HL-60/S4 (cell line): ENCODE results near the gene DPAGT1.
"Not testable (repeated sequence)": the region's sequence is repeated elsewhere in the genome, so short reads cannot be mapped to it uniquely, and the experiment has no call there.

ENCODE experiments used
- in situ Hi-C: fragments of 300-500 bp; cut with MboI; formaldehyde crosslinking; loops from 2 replicates; pipeline ENCODE4 v1.14.3; 2022; ENCODE audit warnings: low sequenced_read_pairs

Gene DPAGT1

DNA sequence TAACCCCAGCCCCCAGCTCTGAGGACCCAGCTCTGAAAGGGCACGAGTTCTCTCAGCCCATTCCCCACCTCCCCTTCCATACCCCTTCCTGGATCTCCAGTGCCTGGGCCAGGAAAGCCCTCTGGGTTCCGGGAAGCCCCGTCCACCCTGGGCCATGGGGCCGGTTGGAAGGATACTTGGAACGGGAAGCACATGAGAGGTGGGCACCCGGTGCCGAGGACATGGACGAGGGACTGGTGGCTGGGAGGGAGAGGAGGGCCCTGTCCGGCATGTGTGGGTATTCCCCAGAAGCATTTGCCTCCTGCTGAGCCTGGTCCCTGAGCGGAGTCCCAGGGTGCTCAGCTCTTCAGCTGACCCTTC is 14.6 kb upstream of the DPAGT1 start:
- in situ Hi-C loops, result no loop called here

DNA sequence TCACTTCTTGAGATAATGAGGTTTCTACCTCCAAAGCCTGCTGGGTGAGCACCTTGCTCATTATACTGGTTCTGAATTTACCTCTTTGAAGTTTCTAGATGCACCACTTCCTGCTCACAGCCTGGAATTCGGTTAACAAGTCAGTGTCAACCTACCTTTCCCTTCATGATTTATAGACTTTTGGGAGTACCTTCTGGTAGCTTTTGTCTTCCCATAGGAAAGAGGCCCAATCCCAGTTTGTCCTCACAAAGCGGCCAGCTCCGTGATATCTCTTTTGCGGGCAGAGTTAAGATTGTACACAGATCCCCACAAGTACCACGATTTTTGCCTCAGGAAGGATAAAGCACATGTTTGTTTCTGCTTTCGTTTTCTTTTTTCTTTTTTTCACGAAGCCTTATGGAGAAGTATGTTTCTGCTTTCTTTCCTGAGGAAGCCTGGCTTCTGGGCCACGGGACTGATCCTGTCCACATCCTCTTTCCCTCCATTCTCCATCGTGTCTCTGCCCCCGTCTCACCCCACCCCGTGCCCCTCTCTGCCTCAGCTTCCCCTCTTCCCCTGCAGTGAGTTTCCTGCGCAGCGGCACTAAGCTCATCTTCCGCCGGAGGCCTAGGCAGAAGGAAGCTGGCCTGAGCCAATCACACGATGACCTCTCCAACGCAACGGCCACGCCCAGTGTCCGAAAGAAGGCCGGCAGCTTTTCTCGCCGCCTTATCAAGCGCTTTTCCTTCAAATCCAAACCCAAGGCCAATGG is 14.0 kb upstream of the DPAGT1 start:
- in situ Hi-C loops, result no loop called here

DNA sequence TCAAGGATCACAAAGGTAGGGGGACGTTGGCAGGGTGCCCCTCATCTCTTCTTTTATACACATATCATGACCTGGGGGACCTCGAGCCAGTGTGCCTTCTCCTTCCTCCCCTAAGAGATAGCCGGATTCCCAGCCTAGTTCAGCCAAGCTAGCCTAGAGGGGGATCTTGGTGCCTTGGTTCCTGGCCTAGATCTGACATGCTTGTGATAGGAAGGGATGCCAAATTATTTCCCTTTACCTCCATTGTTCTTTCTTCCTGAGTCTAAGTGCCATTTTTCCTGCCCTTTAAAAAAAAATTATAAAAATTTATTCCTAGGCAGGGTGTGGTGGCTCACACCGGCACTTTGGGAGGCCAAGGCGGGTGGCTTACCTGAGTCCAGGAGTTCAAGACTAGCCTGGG is 12.7 kb upstream of the DPAGT1 start:
- in situ Hi-C loops, result no loop called here

DNA sequence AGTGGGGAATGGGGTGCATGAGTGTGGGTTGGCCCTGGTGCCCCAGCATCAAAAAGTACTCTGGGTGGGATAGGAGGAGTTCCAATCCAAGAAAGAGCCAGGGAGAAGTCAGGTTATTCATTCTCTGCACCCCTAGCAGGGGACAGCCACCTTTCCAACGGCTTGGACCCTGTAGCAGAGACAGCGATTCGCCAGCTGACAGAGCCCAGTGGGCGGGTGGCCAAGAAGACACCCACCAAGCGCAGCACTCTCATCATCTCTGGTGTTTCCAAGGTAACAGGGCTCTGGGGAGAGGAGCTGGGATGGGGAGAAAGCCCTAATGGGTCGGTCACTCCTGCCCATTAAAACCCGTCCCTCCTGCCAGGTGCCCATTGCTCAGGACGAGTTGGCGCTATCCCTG is 12.1 kb upstream of the DPAGT1 start:
- in situ Hi-C loops, result no loop called here

DNA sequence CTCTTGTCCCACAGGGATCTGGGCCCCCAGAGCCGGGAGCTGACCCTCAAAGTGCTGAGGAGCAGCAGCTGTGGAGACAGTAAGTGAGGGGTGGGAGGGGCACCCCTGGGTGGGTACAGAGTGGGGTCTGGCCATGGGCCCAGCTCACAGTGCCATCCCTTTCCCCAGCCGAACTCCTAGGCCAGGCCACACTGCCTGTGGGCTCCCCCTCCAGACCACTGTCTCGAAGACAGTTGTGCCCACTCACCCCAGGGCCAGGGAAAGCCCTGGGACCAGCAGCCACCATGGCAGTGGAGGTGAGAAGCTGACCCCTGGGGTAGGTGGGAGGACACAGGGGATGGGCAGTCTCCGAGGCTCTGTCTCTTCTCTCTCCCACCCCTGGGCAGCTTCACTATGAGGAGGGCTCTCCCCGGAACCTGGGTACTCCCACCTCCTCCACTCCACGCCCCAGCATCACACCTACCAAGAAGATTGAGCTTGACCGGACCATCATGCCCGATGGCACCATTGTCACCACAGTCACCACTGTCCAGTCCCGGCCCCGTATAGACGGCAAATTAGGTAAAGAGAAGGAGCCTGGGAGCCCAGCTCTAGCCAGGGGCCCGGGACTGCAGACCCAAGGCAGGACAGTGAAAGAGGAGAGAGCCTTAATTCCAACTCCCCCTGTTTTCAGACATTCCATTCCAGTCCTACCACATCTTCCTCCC is 10.8 kb upstream of the DPAGT1 start:
- in situ Hi-C loops, result no loop called here

DNA sequence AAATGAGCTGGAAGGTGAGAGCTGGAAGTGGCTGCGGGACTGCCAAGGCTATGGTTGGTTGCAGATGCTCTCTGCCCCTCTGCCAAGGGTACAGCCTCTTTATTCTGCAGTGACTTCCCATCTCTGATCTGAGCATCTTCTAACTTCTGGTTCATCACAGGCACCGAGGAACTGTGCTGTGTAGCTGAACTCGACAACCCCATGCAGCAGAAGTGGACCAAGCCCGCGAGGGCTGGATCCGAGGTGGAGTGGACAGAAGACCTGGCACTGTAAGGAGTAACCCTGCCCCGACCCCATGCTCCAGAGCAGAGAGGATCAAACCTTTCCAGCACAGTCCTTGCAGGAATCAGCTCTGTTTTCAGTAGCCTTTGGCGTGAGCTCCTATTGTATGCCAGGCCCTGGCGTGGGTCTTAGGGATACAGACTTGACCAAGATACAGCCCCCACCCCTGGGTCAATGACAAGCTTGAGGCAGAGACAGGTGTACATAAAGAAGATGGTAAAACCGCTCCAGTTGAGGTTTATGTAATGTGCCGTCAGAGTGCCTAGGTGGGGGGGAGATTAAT is 9.8 kb upstream of the DPAGT1 start:
- in situ Hi-C loops, result no loop called here

DNA sequence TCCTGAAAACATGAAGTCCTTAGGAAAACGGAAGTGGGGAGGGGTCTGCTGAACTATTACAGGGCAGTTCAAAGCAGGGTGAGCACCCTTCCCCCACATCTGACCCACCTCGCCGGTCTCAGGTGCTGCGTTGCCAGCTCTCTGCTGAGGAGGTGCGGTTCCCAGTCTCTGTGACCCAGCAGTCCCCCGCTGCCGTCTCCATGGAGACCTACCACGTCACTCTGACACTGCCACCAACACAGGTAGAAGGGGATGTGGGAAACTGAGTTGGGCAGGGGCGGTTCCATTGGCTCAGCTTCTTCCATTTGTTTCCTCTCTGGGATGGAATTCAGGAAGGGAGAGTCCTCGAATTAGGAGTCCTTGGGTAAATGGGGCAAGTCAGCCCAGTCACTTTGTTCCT is 8.8 kb upstream of the DPAGT1 start:
- in situ Hi-C loops, result no loop called here

DNA sequence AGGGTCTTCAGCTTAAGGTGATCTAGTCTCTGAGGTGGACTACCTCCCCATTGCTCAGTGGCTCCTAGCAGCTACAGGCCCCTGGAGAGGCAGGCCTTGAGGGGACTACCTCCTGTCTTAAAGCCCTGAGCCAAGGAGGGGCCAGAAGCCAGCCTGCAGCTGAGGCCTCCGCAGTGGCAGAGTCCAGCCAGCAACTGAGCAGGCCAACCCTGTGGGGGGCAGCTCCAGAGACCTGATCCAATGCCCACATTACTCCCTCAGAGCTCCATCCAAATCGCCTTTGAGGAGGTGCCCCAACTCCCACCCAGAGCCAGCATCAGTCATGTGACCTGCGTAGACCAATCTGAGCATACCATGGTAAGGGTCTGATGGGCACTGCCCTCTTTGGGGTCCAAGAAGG is 8.2 kb upstream of the DPAGT1 start:
- in situ Hi-C loops, result no loop called here

DNA sequence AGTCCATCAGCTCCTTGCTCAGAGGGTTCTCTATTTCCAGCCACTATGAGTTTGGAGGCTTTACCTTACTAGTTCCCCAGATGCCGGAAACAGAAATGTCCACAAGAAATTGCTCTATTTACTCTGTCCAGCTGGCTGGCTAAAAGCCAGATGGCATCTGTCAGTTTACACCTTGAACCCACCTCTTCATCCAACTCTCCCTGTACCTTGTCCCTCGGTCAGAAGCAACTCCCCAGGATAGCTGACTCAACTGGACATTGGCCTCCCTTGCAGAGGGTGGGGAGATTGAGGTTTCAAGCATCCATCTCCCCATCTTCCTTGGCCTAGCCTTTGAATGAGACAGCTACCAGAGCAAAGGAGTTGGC is 7.2 kb upstream of the DPAGT1 start:
- in situ Hi-C loops, result no loop called here

DNA sequence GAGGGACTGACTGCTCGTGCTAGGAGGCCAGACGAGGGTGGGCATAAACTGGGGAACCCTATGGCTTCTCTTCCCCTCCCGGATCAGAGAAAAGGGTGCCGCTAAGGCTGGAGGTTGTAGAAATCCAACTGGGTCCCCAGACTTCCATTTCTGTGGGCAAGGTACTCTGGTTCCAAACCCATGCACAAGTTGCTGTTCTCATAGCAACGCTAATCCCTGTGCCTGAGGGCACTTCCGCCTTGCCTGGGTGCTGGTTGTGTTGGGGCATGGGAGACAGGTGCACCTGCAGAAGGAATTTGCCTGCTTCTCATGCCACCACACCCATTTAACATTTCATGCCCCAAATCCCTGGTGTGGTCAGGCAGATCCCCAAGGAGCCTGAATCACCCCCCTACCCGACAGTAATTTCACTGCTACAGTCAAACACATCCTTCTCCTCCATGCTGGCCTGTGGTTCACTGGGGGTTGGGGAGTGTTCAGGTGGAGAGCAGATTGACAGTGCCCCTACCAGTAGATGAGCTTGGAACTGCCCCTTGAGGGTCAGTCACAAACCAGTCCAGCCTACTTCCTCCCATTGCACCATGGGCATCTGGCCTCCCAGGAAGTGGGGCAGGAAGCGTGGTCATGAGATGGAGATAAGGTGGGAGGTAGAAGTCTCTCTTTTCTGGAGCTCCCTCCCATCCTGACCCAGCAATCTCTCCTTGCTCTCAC is 6.6 kb upstream of the DPAGT1 start:
- in situ Hi-C loops, result no loop called here

DNA sequence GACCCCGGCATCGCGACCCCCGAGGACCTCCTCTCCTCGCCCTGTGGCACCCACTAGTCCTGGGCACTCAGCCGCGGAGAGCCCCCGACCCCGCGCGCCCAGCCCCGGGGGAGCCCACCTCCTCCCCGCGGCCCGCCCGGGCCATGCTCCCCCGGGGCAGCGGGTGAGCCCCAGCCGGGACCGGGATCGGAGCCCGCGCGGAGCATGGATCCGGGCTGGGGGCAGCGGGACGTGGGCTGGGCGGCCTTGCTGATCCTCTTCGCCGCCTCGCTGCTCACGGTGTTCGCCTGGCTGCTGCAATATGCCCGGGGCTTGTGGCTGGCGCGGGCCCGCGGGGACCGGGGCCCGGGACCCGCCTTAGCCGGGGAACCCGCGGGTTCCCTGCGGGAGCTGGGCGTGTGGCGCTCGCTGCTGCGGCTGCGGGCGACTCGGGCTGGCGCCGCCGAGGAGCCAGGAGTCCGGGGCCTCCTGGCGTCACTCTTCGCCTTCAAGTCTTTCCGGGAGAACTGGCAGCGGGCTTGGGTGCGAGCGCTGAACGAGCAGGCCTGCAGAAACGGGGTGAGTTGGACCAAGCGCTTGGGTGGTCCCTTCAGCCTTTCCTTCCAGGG is 6.0 kb upstream of the DPAGT1 start:
- in situ Hi-C loops, result no loop called here

DNA sequence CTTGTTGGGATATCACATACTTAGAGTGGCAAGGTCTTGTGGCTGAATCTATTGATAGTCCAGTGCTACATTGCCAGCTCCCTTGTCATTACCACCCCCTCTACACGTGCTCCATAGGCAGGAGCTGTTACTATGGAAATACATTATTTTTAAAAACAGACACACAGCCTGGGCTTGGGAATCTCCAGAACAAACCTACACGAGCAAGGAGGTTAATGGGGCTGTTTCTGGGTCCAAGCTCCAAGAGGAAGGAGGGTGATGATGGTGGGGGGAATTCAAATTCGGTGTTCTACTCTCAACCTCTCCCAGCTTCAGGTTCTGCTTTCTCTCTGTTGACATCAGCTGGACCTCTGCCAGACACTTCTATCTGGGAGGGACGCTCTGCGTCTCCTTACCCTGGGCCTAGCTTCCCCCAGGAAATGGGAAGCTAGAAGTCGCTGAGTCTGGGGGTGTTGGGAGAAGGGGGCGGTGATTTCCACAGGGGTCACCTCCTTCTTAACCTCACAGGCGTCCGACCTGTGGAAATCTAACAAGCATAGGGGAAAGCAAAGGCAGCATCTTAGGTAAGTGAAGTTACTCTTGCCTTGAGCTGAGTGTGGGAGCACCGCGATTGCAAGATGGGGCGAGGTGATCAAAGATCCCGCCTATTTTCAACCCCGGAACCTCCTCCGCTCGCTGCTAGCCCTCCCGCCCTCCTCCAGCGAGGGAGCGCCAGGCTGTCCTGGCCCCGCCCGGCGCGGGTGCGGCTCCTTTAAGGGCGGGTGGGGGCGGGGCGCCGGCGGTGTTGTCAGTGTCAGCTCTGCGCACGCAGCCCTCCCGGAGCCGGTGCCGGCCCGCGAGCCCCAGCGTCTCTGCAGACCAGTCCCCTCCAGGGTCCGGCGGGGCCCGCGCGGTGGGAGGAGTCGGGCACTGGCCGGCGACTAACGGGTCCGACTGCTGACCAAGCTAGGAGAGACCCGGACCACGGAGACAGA is 5.2 kb upstream of the DPAGT1 start, which contains the start of gene C2CD2L:
Gene C2CD2L, plus strand, starts transcription at position 781 of the 974 bp plus-strand sequence. CDS start 398 bp downstream, outside the sequence.
- in situ Hi-C loops, result no loop called here

DNA sequence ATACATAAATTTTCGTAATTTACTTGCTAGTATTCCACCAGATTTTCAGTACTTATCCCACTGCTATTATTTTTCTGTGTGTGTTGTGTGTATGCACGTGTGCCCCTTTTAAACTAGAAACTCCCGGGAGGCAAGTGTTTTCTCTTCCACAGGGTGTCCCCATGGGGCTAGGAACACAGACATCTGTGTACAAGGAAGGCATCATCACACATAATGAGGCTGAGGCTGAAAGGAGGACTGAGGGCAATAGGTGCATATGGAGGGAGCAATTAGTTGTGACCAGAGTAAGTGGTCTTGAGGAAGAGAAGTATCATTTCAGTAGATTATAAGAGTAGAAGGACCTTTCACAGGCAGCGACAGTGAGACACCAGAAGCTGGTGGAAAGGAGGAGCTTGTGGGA is 2.1 kb upstream of the DPAGT1 start:
- in situ Hi-C loops, result no loop called here

DNA sequence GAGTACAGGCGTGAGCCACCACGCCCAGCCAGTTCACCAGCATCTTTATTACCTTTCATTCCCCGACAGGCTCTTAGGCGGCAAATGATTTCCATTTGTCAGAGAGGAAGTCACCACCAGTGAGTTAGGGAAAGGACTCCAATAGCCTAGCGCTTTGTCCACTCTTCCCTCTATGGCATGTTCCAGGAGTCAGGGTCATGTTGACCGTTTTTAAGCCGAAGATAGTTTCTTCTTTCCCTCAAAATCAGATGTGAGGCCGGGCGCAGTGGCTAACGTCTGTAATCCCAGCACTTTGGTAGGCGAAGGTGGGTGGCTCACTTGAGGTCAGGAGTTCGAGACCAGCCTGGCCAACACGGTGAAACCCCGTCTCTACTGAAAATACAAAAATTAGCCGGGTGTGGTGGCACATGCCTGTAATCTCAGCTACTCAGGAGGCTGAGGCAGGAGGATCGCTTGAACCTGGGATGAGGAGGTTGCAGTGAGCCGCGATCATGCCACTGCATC is 1.6 kb upstream of the DPAGT1 start:
- in situ Hi-C loops, result not testable (repeated sequence)

DNA sequence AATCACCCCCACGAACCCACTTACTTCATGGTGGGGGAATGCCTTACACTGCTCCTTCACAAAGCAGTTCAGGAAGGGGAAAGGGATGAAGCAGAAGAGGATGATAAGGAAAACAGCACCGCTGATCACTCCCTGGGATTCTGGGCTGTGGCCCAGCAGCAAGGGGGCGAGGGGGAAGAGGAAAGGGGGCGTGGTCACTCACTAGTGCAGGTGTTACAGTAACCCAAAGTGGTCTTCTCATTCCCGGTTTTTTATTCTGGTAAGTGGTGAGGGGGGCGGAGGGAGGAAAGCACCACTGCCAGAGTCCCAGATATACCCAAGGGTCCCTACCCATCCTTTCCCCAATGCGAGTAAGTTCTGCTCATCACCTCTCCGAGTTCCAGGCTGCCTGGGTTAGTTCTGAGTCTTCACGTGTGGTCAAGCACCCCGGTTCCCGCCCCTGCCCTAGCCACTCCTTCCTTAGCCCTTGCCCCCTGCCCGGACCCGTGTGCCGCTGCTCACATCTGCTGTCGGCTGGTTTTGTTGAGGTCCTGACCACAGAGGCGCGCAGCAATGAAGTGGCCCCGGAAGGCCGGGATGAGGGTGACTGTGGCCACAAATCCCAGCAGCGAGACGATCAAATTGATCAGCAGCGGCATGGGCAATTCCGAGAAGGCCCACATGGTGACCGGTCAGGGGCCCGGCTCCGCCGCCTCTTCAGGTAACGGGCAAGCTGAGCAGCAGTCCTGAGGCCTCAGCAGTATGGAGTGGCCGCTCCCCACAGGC is 477 bp downstream of the DPAGT1 start:
- in situ Hi-C loops, result no loop called here

DNA sequence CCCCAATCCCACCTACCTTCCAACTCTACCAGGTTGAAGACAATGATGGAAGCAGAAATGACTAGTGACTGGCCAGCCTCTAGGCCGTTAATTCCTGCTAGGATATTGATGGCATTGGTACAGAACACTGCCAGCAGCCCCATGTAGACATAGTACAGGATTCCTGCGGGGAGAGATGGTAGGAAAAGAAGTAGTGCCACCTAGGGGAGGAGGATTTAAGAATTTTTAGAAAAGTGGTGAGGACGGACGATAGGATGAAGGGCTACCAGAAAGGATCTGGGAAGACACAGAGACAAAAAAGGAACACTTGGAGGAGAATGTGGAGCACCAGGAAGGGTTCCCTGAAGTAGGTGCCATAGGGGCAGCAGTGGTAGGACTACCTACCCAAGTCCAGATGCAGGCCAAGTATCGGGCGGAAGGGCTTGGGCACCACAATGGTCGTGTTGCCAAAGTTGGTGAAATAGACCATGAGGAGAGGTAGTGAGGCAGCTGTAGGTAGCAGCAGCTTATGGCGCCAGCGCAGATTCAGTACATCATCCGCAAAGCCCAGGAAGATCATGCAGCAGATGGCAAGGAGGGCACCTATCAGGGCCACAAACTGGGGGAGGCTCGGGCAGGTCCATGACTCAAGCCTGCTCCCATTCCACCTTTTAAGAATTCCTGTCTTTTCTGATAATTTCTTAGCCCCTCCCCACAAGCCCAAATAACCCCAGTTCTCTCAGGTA is 1.2 kb downstream of the DPAGT1 start:
- in situ Hi-C loops, result no loop called here

DNA sequence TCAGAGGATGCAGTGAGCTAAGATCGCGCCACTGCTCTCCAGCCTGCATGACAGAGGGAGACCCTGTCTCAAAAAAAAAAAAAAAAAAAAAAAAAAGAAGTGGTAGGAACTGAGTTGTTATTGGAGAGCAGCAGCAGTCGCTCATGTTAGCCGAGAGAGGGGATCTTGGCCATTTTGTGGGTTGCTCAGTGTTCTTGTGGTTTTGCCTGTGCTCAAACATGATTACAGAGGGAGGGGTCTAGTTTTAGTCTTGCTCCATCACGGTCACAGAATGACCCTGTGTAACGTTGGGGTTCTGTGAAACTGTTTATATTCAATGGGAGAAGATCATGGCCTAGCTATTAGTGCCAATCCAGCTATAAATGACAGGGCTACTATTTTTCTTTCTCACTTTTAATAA is 1.9 kb downstream of the DPAGT1 start:
- in situ Hi-C loops, result no loop called here

DNA sequence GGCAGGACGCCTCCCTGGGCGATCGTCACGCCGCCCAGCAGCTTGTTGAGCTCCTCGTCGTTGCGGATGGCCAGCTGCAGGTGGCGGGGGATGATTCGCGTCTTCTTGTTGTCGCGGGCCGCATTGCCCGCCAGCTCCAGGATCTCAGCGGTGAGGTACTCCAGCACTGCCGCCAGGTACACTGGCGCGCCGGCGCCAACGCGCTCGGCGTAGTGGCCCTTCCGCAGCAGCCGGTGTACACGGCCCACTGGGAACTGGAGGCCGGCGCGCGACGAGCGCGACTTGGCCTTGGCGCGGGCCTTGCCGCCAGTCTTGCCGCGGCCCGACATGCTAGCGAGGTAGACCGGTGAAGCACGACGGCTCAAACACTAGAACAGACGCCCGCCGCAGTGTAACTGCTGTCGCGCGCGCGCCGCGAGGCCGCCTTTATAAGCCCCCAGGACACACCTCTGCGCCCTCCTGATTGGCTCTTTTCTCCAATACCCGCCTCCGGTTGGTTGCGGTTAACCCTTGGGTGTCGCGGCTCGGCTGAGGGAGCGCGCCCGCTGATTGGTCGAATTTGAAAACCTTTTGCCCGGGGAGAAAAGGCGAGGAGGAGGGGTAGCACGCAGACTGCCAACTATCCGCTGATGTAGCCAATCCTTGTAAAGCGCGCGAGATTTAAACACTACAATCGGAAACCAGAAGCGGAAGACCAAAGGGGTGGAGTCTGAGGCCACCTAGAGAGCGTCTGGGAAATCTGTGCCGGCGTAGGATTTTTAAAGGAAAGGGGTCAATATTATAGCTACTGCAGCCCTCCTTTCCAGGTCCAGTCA is 6.4 kb downstream of the DPAGT1 start:
- in situ Hi-C loops, result no loop called here
